ENCODE measurements around the gene ABLIM3.

The ABLIM3 gene

DNA sequence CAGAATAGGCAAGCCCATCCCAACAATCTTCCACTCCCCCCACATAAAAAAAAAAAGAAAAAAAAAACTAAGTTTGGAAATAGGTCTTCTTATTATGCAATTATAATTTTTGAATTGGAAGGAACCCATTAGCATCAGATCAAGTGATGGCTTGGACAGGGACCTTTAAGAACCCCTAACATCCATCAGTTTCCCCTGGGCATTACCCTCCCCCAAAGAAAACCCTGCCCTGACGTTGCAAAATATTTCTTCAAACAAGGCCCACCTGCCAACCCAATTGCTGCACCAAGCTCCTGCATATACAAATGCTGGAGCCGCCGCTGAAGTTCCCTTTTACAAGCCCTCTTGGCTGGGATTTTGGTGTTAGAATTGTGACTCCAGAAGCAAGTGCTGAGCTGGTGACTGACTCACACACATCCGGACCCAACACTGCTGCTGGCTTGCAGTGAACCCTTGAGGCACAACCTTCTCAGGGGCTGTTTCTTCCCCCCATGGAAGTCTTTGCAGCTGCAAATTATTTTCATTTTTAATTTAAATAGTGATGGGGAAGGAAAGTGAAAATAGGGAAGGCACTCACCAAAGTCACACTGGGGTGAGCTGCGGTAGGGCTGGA lies 74.3 kb downstream of the ABLIM3 start:
- TF ChIP-seq GABPA (IDR thresholded peaks at IDR 0.05; ENCODE audit: low read depth) (no peak), POLR2AphosphoS5 (IDR thresholded peaks at IDR 0.05; ENCODE audit: low read depth) (no peak)
- Histone ChIP-seq H3K27me3 (ENCODE audit: insufficient read depth, poor library complexity, severe bottlenecking) (peaks cover 3% of the 10 kb centered on the region), H3K27ac (replicated peaks) (no peak overlapping the region), H3K4me3 (replicated peaks; ENCODE audit: insufficient read depth, low read length) (no peak overlapping the region)
- no peak for DNase-seq (ENCODE audit: low read depth in 1 of 2, low spot score in 1 of 2)

DNA sequence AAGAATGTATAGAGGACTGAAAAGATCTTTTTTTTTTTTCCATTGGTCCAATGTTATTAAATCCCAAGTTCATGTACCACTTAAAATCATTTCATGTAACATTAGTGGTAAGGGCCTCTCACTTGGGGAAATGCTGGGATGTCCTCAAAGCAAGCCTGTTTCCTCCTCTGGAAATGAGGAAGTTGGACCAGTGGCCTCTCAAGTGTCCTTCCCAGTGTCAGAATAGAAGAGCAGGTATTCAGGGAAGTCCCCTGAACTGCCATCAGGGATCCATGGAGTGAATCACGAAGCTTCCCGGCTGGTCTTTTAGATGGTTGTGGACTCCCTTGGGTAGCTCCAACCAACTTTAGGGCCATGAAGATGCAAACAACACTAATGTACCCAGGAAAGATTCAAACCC lies 75.2 kb downstream of the ABLIM3 start:
- Histone ChIP-seq H3K4me3 (replicated peaks; ENCODE audit: insufficient read depth, low read length) (no peak overlapping the region), H3K27me3 (ENCODE audit: insufficient read depth, poor library complexity, severe bottlenecking) (peaks cover 3% of the 10 kb centered on the region), H3K27ac (replicated peaks) (no peak overlapping the region)
- TF ChIP-seq, protein P1, sequence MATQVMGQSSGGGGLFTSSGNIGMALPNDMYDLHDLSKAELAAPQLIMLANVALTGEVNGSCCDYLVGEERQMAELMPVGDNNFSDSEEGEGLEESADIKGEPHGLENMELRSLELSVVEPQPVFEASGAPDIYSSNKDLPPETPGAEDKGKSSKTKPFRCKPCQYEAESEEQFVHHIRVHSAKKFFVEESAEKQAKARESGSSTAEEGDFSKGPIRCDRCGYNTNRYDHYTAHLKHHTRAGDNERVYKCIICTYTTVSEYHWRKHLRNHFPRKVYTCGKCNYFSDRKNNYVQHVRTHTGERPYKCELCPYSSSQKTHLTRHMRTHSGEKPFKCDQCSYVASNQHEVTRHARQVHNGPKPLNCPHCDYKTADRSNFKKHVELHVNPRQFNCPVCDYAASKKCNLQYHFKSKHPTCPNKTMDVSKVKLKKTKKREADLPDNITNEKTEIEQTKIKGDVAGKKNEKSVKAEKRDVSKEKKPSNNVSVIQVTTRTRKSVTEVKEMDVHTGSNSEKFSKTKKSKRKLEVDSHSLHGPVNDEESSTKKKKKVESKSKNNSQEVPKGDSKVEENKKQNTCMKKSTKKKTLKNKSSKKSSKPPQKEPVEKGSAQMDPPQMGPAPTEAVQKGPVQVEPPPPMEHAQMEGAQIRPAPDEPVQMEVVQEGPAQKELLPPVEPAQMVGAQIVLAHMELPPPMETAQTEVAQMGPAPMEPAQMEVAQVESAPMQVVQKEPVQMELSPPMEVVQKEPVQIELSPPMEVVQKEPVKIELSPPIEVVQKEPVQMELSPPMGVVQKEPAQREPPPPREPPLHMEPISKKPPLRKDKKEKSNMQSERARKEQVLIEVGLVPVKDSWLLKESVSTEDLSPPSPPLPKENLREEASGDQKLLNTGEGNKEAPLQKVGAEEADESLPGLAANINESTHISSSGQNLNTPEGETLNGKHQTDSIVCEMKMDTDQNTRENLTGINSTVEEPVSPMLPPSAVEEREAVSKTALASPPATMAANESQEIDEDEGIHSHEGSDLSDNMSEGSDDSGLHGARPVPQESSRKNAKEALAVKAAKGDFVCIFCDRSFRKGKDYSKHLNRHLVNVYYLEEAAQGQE (IDR thresholded peaks at IDR 0.05; ENCODE audit: insufficient replicate concordance, low read depth), result no peak
- TF ChIP-seq SPI1 (IDR thresholded peaks at IDR 0.05; ENCODE audit: borderline replicate concordance, low read depth), result peak; percentile 42; the same call in 1 of the 2 replicates
- DNase-seq (ENCODE audit: low read depth in 1 of 2, low spot score in 1 of 2), result peak in 1 of 2 experiments; percentile 16

DNA sequence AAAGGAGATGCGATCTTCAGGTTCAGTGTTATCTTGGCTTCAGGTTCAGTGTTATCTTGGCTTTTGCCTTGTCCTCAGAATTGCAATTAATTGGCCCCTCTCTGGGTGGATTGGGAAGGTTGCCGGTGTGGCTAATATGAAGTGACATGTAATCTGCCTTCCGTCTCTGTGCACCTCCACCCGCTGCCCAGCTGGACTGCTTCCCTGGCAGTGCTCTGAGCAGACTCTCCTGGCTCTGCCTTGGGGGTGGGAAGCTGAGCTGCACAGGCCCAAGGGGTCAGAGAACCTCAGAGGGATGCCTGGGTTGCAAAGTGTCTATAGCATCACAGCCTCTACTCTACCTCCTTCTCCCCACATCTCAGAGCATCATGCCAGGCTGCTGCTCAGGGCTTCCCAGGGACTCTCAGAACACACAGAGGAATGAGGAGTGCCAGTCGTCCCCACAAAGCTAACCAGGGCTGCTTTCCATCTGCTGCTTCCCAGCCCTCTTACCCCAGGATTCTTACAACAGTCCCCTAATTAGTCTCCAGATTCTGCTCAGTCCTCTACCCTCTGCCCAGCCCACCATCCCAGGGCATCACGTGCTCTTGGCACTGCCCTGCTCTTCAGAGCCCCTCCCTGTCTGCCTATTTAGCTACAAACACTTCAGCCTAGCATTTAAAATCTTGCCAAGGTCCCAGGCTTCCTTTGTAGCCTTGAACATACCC lies 76.0 kb downstream of the ABLIM3 start:
- H3K27ac ChIP-seq (replicated peaks), result no peak overlapping the region
- H3K4me3 ChIP-seq (replicated peaks; ENCODE audit: insufficient read depth, low read length), result no peak overlapping the region
- no peak for DNase-seq (ENCODE audit: low read depth in 1 of 2, low spot score in 1 of 2)
- peaks cover 3% of the 10 kb centered on the region for H3K27me3 ChIP-seq (ENCODE audit: insufficient read depth, poor library complexity, severe bottlenecking)
- TF ChIP-seq, protein P2, sequence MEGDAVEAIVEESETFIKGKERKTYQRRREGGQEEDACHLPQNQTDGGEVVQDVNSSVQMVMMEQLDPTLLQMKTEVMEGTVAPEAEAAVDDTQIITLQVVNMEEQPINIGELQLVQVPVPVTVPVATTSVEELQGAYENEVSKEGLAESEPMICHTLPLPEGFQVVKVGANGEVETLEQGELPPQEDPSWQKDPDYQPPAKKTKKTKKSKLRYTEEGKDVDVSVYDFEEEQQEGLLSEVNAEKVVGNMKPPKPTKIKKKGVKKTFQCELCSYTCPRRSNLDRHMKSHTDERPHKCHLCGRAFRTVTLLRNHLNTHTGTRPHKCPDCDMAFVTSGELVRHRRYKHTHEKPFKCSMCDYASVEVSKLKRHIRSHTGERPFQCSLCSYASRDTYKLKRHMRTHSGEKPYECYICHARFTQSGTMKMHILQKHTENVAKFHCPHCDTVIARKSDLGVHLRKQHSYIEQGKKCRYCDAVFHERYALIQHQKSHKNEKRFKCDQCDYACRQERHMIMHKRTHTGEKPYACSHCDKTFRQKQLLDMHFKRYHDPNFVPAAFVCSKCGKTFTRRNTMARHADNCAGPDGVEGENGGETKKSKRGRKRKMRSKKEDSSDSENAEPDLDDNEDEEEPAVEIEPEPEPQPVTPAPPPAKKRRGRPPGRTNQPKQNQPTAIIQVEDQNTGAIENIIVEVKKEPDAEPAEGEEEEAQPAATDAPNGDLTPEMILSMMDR (IDR thresholded peaks at IDR 0.05; ENCODE audit: insufficient read depth, low read length), result no peak
- no peak for TF ChIP-seq GABPA (IDR thresholded peaks at IDR 0.05; ENCODE audit: low read depth)

DNA sequence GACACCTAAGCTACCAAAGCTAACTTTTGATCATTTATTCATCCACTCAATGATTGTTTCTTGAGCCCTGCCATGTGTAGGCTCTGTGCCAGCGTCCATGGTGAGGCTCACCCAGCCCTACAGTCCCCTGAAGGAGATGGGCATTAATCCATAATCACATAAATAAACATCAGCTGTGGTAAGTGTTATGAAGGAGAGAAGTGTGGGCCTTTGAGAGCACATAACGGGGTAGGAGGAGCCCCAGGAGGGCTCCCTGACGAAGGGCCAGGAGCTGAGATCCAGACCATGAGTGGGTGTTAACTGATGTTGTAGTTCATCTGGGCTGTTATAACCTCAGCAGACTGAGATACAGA lies 76.5 kb downstream of the ABLIM3 start:
- Histone ChIP-seq H3K27me3 (ENCODE audit: insufficient read depth, poor library complexity, severe bottlenecking) (peaks cover 3% of the 10 kb centered on the region), H3K27ac (replicated peaks) (no peak overlapping the region), H3K4me3 (replicated peaks; ENCODE audit: insufficient read depth, low read length) (no peak overlapping the region)
- TF ChIP-seq, protein P1 (IDR thresholded peaks at IDR 0.05; ENCODE audit: insufficient replicate concordance, low read depth), result no peak
- TF ChIP-seq SPI1 (IDR thresholded peaks at IDR 0.05; ENCODE audit: borderline replicate concordance, low read depth), result no peak
- TF ChIP-seq, protein P2 (IDR thresholded peaks at IDR 0.05; ENCODE audit: insufficient read depth, low read length), result no peak
- TF ChIP-seq GABPA (IDR thresholded peaks at IDR 0.05; ENCODE audit: low read depth), result no peak
- TF ChIP-seq POLR2AphosphoS5 (IDR thresholded peaks at IDR 0.05; ENCODE audit: low read depth), result no peak
- no peak for DNase-seq (ENCODE audit: low read depth in 1 of 2, low spot score in 1 of 2)

DNA sequence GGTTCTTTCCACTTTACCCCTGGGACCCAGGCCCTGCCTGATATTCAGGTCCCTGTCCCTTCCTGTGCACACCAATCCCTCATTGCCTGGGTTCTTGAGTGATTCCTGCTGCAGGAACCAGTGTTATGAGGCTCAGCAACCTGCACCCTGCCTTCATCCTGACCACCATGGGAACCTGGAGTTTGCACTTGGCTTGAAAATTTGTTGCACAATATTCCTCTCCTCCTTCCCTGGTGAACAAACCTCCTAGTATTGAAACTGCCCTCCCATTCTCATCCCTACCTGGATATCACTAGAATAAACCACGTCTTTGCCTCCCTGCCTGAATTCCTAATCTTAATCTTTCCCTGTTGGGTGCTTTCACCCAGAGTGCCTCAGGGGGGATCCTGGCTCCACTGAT lies 78.3 kb downstream of the ABLIM3 start:
- no peak for TF ChIP-seq SPI1 (IDR thresholded peaks at IDR 0.05; ENCODE audit: borderline replicate concordance, low read depth)
- TF ChIP-seq, protein P2 (IDR thresholded peaks at IDR 0.05; ENCODE audit: insufficient read depth, low read length), result no peak
- no peak for TF ChIP-seq POLR2AphosphoS5 (IDR thresholded peaks at IDR 0.05; ENCODE audit: low read depth)
- TF ChIP-seq, protein P1 (IDR thresholded peaks at IDR 0.05; ENCODE audit: insufficient replicate concordance, low read depth), result no peak
- H3K27ac ChIP-seq (replicated peaks), result no peak overlapping the region
- H3K4me3 ChIP-seq (replicated peaks; ENCODE audit: insufficient read depth, low read length), result no peak overlapping the region
- no peak for DNase-seq (ENCODE audit: low read depth in 1 of 2, low spot score in 1 of 2)
- no peaks in the 10 kb centered on the region for H3K27me3 ChIP-seq (ENCODE audit: insufficient read depth, poor library complexity, severe bottlenecking)
